SK-N-DZ (cell line): ENCODE data around the gene CDRT4. TPM values are rescaled to one million over a fixed set of nuclear protein-coding genes. Genes with fewer than 3 reads are reported as not detected.
"Not testable (repeated sequence)": the region's sequence is repeated elsewhere in the genome, so short reads cannot be mapped to it uniquely, and the experiment has no call there.

Experiments
- DNase-seq: peaks from one replicate; pipeline ENCODE4 v3.0.0-alpha.2; 2015; ENCODE audit warnings: low spot score
- polyA plus RNA-seq, 2 experiments: library from polyadenylated mRNA; depleted of rRNA; stranded (reverse); fragments of >200 nt; gene quantifications; 2 replicates each; pipeline ENCODE4 v1.2.3, GENCODE V29; 2014

The CDRT4 gene
- 0.61 TPM in 1 of 2 replicates, not detected in the other for polyA plus RNA-seq (2014; cell fraction: cytosol; rRNA removed)
- polyA plus RNA-seq (2014; cell fraction: nucleus; rRNA removed), result 3.2 and 6.0 TPM in 2 replicates

- no peak for DNase-seq
Measured at GRCh38 chr17:15467592-15467991, at the start of gene CDRT4. Gene CDRT4, minus strand, starts transcription at chr17:15467621. Its CDS starts 27,383 bp downstream, at chr17:15440238.

GRCh38 chr17:15516150-15516549 lies 48.7 kb upstream of the CDRT4 start:
- no peak for DNase-seq

- DNase-seq, result no peak
Measured at GRCh38 chr17:15514469-15514868, 47.0 kb upstream of the CDRT4 start.

DNA sequence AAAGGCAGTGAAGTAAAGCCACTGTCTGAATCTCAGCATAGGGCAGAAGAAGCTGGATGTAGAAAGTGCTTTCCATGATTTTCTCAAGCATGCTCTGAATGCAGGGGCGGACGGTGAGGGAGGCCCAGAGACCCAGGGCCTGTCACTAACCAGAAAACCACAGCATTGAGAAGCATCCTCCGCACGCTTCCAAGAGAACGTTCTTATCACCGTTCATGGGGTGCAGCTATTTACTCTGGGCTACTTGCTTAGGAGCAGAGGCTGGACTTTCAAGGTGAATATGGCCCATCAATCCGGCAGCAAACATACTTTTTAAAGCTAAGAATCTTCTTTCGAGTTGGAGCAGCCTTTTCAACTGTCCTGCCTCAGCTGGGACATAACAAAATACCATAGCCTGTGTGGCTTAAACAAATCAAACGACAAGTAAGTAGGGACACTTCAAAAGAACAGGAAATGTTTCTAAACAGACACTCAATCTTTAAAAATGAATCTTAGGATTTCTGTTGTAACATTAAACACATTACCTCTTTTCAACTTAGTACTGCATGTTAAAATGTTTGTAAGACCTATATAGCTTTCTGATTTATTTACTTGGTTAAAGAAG lies 46.5 kb upstream of the CDRT4 start:
- no peak for DNase-seq

- no peak for DNase-seq
Measured at GRCh38 chr17:15513058-15513791, 45.8 kb upstream of the CDRT4 start.

- no peak for DNase-seq
Measured at GRCh38 chr17:15512071-15512709, 44.8 kb upstream of the CDRT4 start.

DNA sequence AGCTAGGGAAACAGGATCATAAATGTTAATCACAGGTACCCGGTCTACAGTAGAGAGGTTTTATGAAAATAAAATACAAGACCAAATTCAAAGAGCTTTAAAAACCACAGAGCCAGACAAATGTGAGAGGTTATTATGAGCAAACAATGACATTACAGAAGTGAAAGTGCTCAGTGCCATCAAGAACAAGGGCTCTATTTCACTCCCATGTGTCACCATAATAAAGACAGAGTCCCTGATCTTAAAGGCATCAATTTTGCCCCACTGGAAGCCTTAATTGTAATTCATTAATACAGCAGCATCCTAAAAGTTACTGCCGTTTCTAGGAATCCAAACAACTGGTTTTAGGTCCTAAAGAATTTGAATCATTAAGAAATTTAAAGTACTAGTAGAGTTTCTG lies 43.7 kb upstream of the CDRT4 start:
- no peak for DNase-seq

- DNase-seq, result no peak
Measured at GRCh38 chr17:15510361-15510760, 42.9 kb upstream of the CDRT4 start.

GRCh38 chr17:15509095-15509494 lies 41.7 kb upstream of the CDRT4 start:
- DNase-seq, result no peak

GRCh38 chr17:15508466-15508865 lies 41.0 kb upstream of the CDRT4 start:
- no peak for DNase-seq

GRCh38 chr17:15507896-15508295 lies 40.5 kb upstream of the CDRT4 start:
- DNase-seq, result no peak

DNA sequence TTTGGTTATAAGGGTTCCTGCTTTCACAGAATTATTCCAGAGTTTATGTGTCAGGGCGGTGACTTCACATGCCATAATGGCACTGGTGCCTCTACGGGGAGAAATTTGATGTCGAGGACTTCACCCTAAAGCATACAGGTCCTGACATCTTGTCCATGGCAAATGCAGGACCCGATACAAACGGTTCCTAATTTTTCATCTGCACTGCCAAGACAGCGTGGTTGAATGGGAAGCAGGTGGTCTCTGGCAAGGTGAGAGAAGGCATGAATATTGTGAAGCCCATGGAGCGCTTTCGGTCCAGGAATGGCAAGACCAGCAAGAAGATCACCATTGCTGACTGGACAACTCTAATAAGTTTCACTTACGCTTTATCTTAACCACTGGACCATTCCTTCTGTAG lies 39.6 kb upstream of the CDRT4 start:
- no peak for DNase-seq

- not testable (repeated sequence) for DNase-seq
Measured at GRCh38 chr17:15505708-15506107, 38.3 kb upstream of the CDRT4 start.

DNA sequence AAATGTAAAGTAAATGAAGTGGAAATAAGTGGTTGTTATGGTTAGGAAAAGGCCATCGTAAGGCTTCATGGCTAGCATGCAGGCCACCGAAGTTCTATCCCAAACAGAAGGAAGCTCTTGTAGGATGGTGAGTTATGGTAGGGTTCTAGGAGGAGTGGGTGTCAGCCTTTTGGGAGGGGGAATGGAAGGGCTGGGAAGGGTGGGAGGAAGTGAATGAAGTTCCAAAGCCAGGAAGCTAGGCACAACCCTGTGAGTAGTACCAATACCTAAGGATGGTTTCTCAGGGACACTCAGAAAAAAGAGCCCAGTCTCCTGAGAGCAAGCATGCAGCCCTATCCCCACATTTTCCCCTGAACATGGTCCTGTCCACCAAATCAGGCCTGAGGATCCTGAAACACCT lies 36.3 kb upstream of the CDRT4 start:
- no peak for DNase-seq

- DNase-seq, result peak; percentile 59
Measured at GRCh38 chr17:15502369-15503112, 35.1 kb upstream of the CDRT4 start.

- DNase-seq, result no peak
Measured at GRCh38 chr17:15501793-15502192, 34.4 kb upstream of the CDRT4 start.

- no peak for DNase-seq
Measured at GRCh38 chr17:15501282-15501681, 33.9 kb upstream of the CDRT4 start.

- no peak for DNase-seq
Measured at GRCh38 chr17:15498107-15498506, 30.7 kb upstream of the CDRT4 start.

DNA sequence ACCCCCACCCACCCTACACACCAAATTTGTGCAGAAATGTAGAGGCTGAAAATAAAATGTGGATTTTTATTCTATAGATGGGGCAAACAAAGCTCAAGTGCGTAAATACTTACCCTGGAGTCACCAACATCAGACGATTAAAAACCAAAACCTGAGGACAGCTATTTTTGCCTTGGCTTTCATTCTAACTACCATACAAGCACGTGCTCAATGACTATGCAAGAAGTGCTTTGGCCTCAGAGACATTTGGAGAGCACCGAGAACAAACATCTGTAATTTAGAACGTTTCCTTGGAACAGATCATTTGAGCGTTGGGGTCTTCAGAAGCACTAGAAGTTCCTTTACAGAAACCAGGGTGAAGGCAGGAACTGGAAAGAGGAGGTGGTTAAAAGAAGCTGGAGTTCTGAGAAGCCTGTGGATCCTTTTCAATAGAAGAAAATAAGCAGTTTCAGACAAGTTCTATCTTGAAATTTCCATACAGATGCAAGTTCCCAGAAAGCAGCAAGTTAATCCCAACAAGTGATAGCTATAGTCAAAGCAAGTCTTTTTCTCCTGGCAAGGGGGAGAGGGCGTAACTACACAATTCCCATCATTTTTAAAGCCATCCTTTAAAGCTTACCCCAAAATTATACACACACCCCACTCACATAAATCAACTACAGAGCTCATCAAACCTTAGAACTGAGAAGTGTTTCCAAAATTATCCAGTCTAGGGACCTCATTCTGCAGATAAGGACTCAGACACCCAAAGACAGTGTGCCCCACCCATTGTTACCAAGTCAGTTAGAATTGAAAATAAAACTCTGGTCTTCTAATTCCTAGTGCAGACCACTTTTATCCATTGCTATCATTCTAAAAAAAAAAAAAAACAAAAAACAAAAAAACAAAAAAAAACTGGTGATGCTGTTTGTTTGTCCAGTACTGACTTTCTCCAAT lies 29.6 kb upstream of the CDRT4 start:
- no peak for DNase-seq

GRCh38 chr17:15494821-15495220 lies 27.4 kb upstream of the CDRT4 start:
- DNase-seq, result no peak

DNA sequence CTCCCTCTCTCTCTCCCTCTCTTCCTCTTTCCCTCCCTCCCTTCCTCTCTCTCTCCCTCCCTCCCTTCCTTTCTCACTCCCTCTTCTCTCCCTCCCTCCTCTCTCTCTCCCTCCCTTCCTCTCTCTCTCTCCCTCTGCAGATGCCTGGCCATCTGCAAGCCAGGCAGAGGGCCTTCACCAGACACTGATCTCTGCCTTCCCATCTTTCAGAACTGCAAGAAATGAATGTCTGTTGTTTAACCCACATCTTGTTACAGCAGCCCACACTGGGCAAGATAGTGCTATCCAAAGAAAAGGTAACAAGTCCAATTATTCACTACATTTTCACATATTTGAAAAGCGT lies 26.2 kb upstream of the CDRT4 start:
- no peak for DNase-seq
